Natural killer cell (primary cell): Measurements from ENCODE around the gene CADM4. TPM values are rescaled to one million over a fixed set of nuclear protein-coding genes. Genes with fewer than 3 reads are reported as not detected.
"Not testable (repeated sequence)": the region's sequence is repeated elsewhere in the genome, so short reads cannot be mapped to it uniquely, and the experiment has no call there.

Experiments used
- ATAC-seq, 3 donors: fragments of 150-1000 bp in 2 of 3; fragments of 200-7000 bp in 1 of 3; cut with Tn5 transposase; 1 replicate in 1 of 3; 2 replicates in 2 of 3; pipeline ENCODE4 v1.10.0; 2021; ENCODE audit warnings: mild to moderate bottlenecking in 2 of 3, moderate library complexity in 2 of 3
- DNase-seq, 2 donors: peaks; one replicate each; pipeline versions ENCODE4 v3.0.0 to v3.0.0-alpha.2; 2013 to 2021; ENCODE audit warnings: mixed read lengths in 1 of 2
- H3K27ac ChIP-seq: one replicate; pipeline ENCODE4 v1.5.1; 2013; ENCODE audit warnings: mild to moderate bottlenecking, low read length
- H3K27me3 ChIP-seq: one replicate; pipeline ENCODE4 v1.6.1; 2013; ENCODE audit warnings: low read length; ENCODE audit not compliant: control insufficient read depth, insufficient read depth
- H3K36me3 ChIP-seq: one replicate; pipeline ENCODE4 v1.6.1; 2013; ENCODE audit warnings: low read length; ENCODE audit not compliant: control insufficient read depth, insufficient read depth
- H3K4me1 ChIP-seq: one replicate; pipeline ENCODE4 v1.6.1; 2013; ENCODE audit warnings: low read length; ENCODE audit not compliant: control insufficient read depth, insufficient read depth
- H3K4me3 ChIP-seq: one replicate; pipeline ENCODE4 v1.5.1; 2013; ENCODE audit warnings: low read length
- H3K9me3 ChIP-seq: one replicate; pipeline ENCODE4 v1.6.1; 2013; ENCODE audit warnings: low read length; ENCODE audit not compliant: control insufficient read depth, insufficient read depth
- H3K27ac Mint-ChIP-seq, 2 donors: one replicate each; pipeline ENCODE4 v1.8.0; 2022; ENCODE audit warnings: mild to moderate bottlenecking in 2 of 2, mixed read lengths in 2 of 2, moderate library complexity in 1 of 2
- H3K27me3 Mint-ChIP-seq, 2 donors: one replicate each; pipeline ENCODE4 v1.8.0; 2022; ENCODE audit warnings: low read depth in 2 of 2, mixed read lengths in 2 of 2
- H3K36me3 Mint-ChIP-seq: one replicate; pipeline ENCODE4 v1.8.0; 2022; ENCODE audit warnings: mixed read lengths
- H3K4me1 Mint-ChIP-seq, 2 donors: one replicate each; pipeline ENCODE4 v1.8.0; 2022; ENCODE audit warnings: mixed read lengths in 2 of 2
- H3K4me3 Mint-ChIP-seq: one replicate; pipeline ENCODE4 v1.8.0; 2022; ENCODE audit warnings: mild to moderate bottlenecking, moderate library complexity, mixed read lengths
- H3K9me3 Mint-ChIP-seq, 2 donors: one replicate each; pipeline ENCODE4 v1.8.0; 2022; ENCODE audit warnings: mixed read lengths in 2 of 2
- CTCF ChIP-seq: fragments of 200-600 bp; IDR thresholded peaks from one replicate; pipeline ENCODE4 v1.8.0; 2022; ENCODE audit warnings: antibody characterized with exemption
- WGBS: methylation state at CpG from one replicate; pipeline ENCODE4 v1.1.7; 2013; ENCODE audit warnings: missing lambda C conversion rate; ENCODE audit not compliant: insufficient coverage; 5-methylcytosine and 5-hydroxymethylcytosine counted together
- intact Hi-C: fragments of 100-400 bp; cut with micrococcal nuclease; formaldehyde crosslinking; loops from one replicate; pipeline ENCODE4 v1.14.2; 2022
- total RNA-seq, 4 donors: library from RNA; stranded (reverse); fragments of 120-200 nt in 1 of 4; gene quantifications; one replicate each; pipeline versions ENCODE4 v1.2.3 to v1.2.4, GENCODE V29; 2013 to 2022

Gene CADM4
- total RNA-seq, 3 donors from 2014 or later (not counting 1 experiment from before 2014, with no cell fraction given), result 0.19 to 0.38 TPM; not detected in 1

GRCh38 chr19:43589277-43589676 lies 50.4 kb downstream of the CADM4 start:
- Histone ChIP-seq H3K4me1 (peaks cover 6% of the 10 kb centered on the region), H3K27ac (no peak overlapping the region), H3K4me3 (no peak overlapping the region), H3K27me3 (no peaks in the 10 kb centered on the region), H3K36me3 (peaks cover 11% of the 10 kb centered on the region), H3K9me3 (no peaks in the 10 kb centered on the region)
- peak overlapping the region; percentile 63 to 68 for H3K27ac Mint-ChIP-seq
- ATAC-seq, result no peak
- H3K9me3 Mint-ChIP-seq, result no peaks in the 10 kb centered on the region
- no peaks in the 10 kb centered on the region for H3K36me3 Mint-ChIP-seq
- H3K4me1 Mint-ChIP-seq, result peaks cover 16 to 42% of the 10 kb centered on the region in 2 donors
- WGBS, result 96% methylated on average over 4 of the region's 5 CpGs
- no peaks in the 10 kb centered on the region for H3K27me3 Mint-ChIP-seq
- intact Hi-C loops, result no loop called here
- no peak overlapping the region for H3K4me3 Mint-ChIP-seq
- TF ChIP-seq CTCF, result no peak
- no peak for DNase-seq

- H3K9me3 ChIP-seq, H3K9me3 Mint-ChIP-seq, H3K27ac ChIP-seq, H3K27me3 Mint-ChIP-seq, H3K4me3 ChIP-seq, DNase-seq, ATAC-seq, H3K27ac Mint-ChIP-seq, H3K4me1 ChIP-seq, H3K36me3 Mint-ChIP-seq, H3K4me3 Mint-ChIP-seq, H3K27me3 ChIP-seq, H3K36me3 ChIP-seq, intact Hi-C loops: not testable (repeated sequence)
- 93% methylated on average over 3 of the region's 3 CpGs for WGBS
- peaks cover 10 to 30% of the 10 kb centered on the region in 2 donors for H3K4me1 Mint-ChIP-seq
Observed at GRCh38 chr19:43587029-43587428, 52.6 kb downstream of the CADM4 start.

- Mint-ChIP-seq H3K27ac (no peak overlapping the region), H3K36me3 (no peaks in the 10 kb centered on the region), H3K27me3 (no peaks in the 10 kb centered on the region), H3K4me1 (peaks cover 10 to 30% of the 10 kb centered on the region in 2 donors), H3K4me3 (no peak overlapping the region), H3K9me3 (no peaks in the 10 kb centered on the region)
- Histone ChIP-seq H3K27me3 (no peaks in the 10 kb centered on the region), H3K36me3 (peaks cover 2% of the 10 kb centered on the region), H3K27ac (no peak overlapping the region), H3K9me3 (no peaks in the 10 kb centered on the region), H3K4me3 (no peak overlapping the region), H3K4me1 (peaks cover 11% of the 10 kb centered on the region)
- WGBS, result 79% methylated on average over 2 of the region's 2 CpGs
- no peak for DNase-seq
- intact Hi-C loops, result no loop called here
- no peak for ATAC-seq
- TF ChIP-seq CTCF, result no peak
Observed at GRCh38 chr19:43586346-43586745, 53.3 kb downstream of the CADM4 start.

- H3K27me3 Mint-ChIP-seq, result no peaks in the 10 kb centered on the region
- Histone ChIP-seq H3K9me3 (no peaks in the 10 kb centered on the region), H3K36me3 (no peaks in the 10 kb centered on the region), H3K4me1 (peaks cover 26% of the 10 kb centered on the region), H3K27ac (no peak overlapping the region), H3K27me3 (no peaks in the 10 kb centered on the region), H3K4me3 (no peak overlapping the region)
- H3K27ac Mint-ChIP-seq, result peak overlapping the region; percentile 78 to 84
- no peaks in the 10 kb centered on the region for H3K36me3 Mint-ChIP-seq
- DNase-seq, result no peak
- TF ChIP-seq CTCF, result no peak
- intact Hi-C loops, result no loop called here
- H3K4me1 Mint-ChIP-seq, result peaks cover 17 to 26% of the 10 kb centered on the region in 2 donors
- H3K4me3 Mint-ChIP-seq, result no peak overlapping the region
- peak in 2 of 3 donors; percentile 14 to 37 for ATAC-seq
- 100% methylated on average over 1 of the region's 1 CpG for WGBS
- no peaks in the 10 kb centered on the region for H3K9me3 Mint-ChIP-seq
Observed at GRCh38 chr19:43584484-43584883, 55.2 kb downstream of the CADM4 start.
